Measurements from ENCODE around the gene GRIN2C.

Gene GRIN2C

GRCh38 chr17:74821655-74822334, 37.9 kb downstream of the GRIN2C start:
- no peak for DNase-seq (ENCODE audit: low read depth)

- no peak for DNase-seq (ENCODE audit: low read depth)
These were observed 39.8 kb downstream of the GRIN2C start for GRCh38 chr17:74819801-74820436.

GRCh38 chr17:74818291-74818938, 41.3 kb downstream of the GRIN2C start:
- no peak for DNase-seq (ENCODE audit: low read depth)

GRCh38 chr17:74816905-74817620, 42.6 kb downstream of the GRIN2C start:
- DNase-seq (ENCODE audit: low read depth): no peak

GRCh38 chr17:74815550-74816370, 43.9 kb downstream of the GRIN2C start:
- DNase-seq (ENCODE audit: low read depth): no peak

- no peak for DNase-seq (ENCODE audit: low read depth)
These were observed 44.6 kb downstream of the GRIN2C start for GRCh38 chr17:74815067-74815466.

- no peak for DNase-seq (ENCODE audit: low read depth)
These were observed 45.2 kb downstream of the GRIN2C start for GRCh38 chr17:74814453-74814852.

- no peak for DNase-seq (ENCODE audit: low read depth)
These were observed 47.3 kb downstream of the GRIN2C start for GRCh38 chr17:74812109-74813009.

- no peak for DNase-seq (ENCODE audit: low read depth)
These were observed 48.8 kb downstream of the GRIN2C start for GRCh38 chr17:74810699-74811485.

- DNase-seq (ENCODE audit: low read depth): no peak
These were observed 50.8 kb downstream of the GRIN2C start for GRCh38 chr17:74808714-74809430.

GRCh38 chr17:74807925-74808324, 51.8 kb downstream of the GRIN2C start:
- DNase-seq (ENCODE audit: low read depth): no peak

GRCh38 chr17:74807441-74807840, 52.2 kb downstream of the GRIN2C start:
- DNase-seq (ENCODE audit: low read depth): no peak

GRCh38 chr17:74806334-74806733, 53.4 kb downstream of the GRIN2C start:
- no peak for DNase-seq (ENCODE audit: low read depth)

GRCh38 chr17:74805591-74805991, 54.1 kb downstream of the GRIN2C start:
- DNase-seq (ENCODE audit: low read depth): no peak

- DNase-seq (ENCODE audit: low read depth): no peak
These were observed 55.0 kb downstream of the GRIN2C start for GRCh38 chr17:74804683-74805082.

- DNase-seq (ENCODE audit: low read depth): no peak
These were observed 55.7 kb downstream of the GRIN2C start for GRCh38 chr17:74803971-74804370.

GRCh38 chr17:74803388-74803930, 56.2 kb downstream of the GRIN2C start:
- no peak for DNase-seq (ENCODE audit: low read depth)

GRCh38 chr17:74801896-74802295, 57.8 kb downstream of the GRIN2C start:
- no peak for DNase-seq (ENCODE audit: low read depth)

- no peak for DNase-seq (ENCODE audit: low read depth)
These were observed 59.2 kb downstream of the GRIN2C start for GRCh38 chr17:74800531-74800930.
